IMR-90 (cell line): ENCODE results near the gene MMAB.

Experiments used
- CEBPB ChIP-seq: IDR thresholded peaks from 2 replicates; pipeline ENCODE4 v1.6.1; 2012; ENCODE audit warnings: low read depth, low read length, improper control_type of control experiment
- CHD1 ChIP-seq: IDR thresholded peaks from 2 replicates; pipeline ENCODE4 v1.6.1; 2012; ENCODE audit warnings: low read depth, low read length, improper control_type of control experiment
- FOS ChIP-seq: fragments of 150-350 bp; IDR thresholded peaks from 2 replicates; pipeline ENCODE4 v1.6.1; 2016; ENCODE audit warnings: low read depth, low read length
- MAFK ChIP-seq: IDR thresholded peaks from 2 replicates; pipeline ENCODE4 v1.6.1; 2012; ENCODE audit warnings: low read depth, low read length, improper control_type of control experiment
- MXI1 ChIP-seq: IDR thresholded peaks from 2 replicates; pipeline ENCODE4 v1.6.1; 2012; ENCODE audit warnings: low read depth, mild to moderate bottlenecking, low read length, moderate library complexity, borderline replicate concordance
- NFE2L2 ChIP-seq: fragments of 150-350 bp; IDR thresholded peaks from 2 replicates; pipeline ENCODE4 v1.6.1; 2016; ENCODE audit warnings: low read depth, mild to moderate bottlenecking, low read length
- POLR2A ChIP-seq: IDR thresholded peaks from 2 replicates; pipeline ENCODE4 v1.6.1; 2012; ENCODE audit warnings: mild to moderate bottlenecking, low read depth, low read length
- RAD21 ChIP-seq: IDR thresholded peaks from 2 replicates; pipeline ENCODE4 v1.6.1; 2012; ENCODE audit warnings: low read length, improper control_type of control experiment
- RCOR1 ChIP-seq: IDR thresholded peaks from 2 replicates; pipeline ENCODE4 v1.6.1; 2012; ENCODE audit warnings: mild to moderate bottlenecking, low read length, improper control_type of control experiment; ENCODE audit not compliant: insufficient replicate concordance
- RFX5 ChIP-seq: IDR thresholded peaks from 2 replicates; pipeline ENCODE4 v1.8.0; 2012; ENCODE audit warnings: low read depth, mild to moderate bottlenecking, low read length, moderate library complexity
- TF ChIP-seq, protein P1 (sequence below): conservative IDR thresholded peaks from 2 replicates; pipeline ENCODE4 v1.5.1; 2012; ENCODE audit warnings: mild to moderate bottlenecking, low read depth, low read length, improper control_type of control experiment
- TF ChIP-seq, protein P2 (sequence below): fragments of 150-350 bp; IDR thresholded peaks from 2 replicates; pipeline ENCODE4 v1.6.1; 2017; ENCODE audit warnings: mild to moderate bottlenecking, antibody characterized with exemption, low read length, low read depth
- TF ChIP-seq, protein P3 (sequence below): fragments of 150-350 bp; IDR thresholded peaks from 2 replicates; pipeline ENCODE4 v1.6.1; 2016; ENCODE audit warnings: low read depth, mild to moderate bottlenecking, low read length, moderate library complexity, borderline replicate concordance

DNA sequence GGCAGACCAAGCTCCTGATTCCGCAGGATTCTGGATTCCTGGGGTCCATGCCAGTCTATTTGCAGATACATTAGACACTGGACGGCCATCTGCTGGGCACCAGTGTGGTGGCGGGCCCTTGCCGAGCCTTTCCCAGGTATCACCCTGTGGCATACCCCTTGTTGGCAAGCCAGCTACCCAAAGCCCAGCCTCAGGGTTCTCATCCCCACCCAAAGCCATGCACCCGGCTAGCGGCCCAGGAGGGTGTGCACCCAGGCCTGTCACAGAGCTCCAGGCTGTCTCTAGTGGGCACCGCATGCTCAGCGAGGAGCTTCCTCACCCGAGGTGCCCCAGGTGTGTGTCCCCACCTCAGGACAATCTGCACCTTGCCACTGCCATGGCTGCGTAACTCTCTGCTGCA, 13.7 kb downstream of the MMAB start:
- TF ChIP-seq, protein P1, sequence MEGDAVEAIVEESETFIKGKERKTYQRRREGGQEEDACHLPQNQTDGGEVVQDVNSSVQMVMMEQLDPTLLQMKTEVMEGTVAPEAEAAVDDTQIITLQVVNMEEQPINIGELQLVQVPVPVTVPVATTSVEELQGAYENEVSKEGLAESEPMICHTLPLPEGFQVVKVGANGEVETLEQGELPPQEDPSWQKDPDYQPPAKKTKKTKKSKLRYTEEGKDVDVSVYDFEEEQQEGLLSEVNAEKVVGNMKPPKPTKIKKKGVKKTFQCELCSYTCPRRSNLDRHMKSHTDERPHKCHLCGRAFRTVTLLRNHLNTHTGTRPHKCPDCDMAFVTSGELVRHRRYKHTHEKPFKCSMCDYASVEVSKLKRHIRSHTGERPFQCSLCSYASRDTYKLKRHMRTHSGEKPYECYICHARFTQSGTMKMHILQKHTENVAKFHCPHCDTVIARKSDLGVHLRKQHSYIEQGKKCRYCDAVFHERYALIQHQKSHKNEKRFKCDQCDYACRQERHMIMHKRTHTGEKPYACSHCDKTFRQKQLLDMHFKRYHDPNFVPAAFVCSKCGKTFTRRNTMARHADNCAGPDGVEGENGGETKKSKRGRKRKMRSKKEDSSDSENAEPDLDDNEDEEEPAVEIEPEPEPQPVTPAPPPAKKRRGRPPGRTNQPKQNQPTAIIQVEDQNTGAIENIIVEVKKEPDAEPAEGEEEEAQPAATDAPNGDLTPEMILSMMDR, result no peak
- TF ChIP-seq RAD21, result no peak
- no peak for TF ChIP-seq POLR2A
- no peak for TF ChIP-seq CEBPB
- TF ChIP-seq, protein P2, sequence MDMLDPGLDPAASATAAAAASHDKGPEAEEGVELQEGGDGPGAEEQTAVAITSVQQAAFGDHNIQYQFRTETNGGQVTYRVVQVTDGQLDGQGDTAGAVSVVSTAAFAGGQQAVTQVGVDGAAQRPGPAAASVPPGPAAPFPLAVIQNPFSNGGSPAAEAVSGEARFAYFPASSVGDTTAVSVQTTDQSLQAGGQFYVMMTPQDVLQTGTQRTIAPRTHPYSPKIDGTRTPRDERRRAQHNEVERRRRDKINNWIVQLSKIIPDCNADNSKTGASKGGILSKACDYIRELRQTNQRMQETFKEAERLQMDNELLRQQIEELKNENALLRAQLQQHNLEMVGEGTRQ, result no peak
- TF ChIP-seq, protein P3, sequence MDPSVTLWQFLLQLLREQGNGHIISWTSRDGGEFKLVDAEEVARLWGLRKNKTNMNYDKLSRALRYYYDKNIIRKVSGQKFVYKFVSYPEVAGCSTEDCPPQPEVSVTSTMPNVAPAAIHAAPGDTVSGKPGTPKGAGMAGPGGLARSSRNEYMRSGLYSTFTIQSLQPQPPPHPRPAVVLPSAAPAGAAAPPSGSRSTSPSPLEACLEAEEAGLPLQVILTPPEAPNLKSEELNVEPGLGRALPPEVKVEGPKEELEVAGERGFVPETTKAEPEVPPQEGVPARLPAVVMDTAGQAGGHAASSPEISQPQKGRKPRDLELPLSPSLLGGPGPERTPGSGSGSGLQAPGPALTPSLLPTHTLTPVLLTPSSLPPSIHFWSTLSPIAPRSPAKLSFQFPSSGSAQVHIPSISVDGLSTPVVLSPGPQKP, result no peak
- TF ChIP-seq RFX5, result no peak
- TF ChIP-seq MAFK, result no peak
- TF ChIP-seq RCOR1, result no peak
- TF ChIP-seq MXI1, result no peak
- TF ChIP-seq NFE2L2, result no peak
- TF ChIP-seq CHD1, result no peak
- no peak for TF ChIP-seq FOS
